GM13976 (cell line): ENCODE data around the gene DOK4.

Experiments used
- DNase-seq: peaks from one replicate; pipeline ENCODE4 v3.0.0; 2012; ENCODE audit warnings: low spot score
- in situ Hi-C: fragments of 300-500 bp; cut with MboI; formaldehyde crosslinking; loops from one replicate; pipeline ENCODE4 v1.12.0; 2022; ENCODE audit warnings: low sequenced_read_pairs, mixed read lengths, inconsistent platforms; ENCODE audit not compliant: unreplicated experiment
- TF ChIP-seq, protein P1 (sequence below): IDR thresholded peaks from 2 replicates; pipeline ENCODE4 v1.5.1; 2012; ENCODE audit warnings: borderline replicate concordance, mild to moderate bottlenecking; ENCODE audit not compliant: insufficient read depth; ENCODE audit errors: extremely low read depth, missing control alignments, control extremely low read depth

Gene DOK4

DNA sequence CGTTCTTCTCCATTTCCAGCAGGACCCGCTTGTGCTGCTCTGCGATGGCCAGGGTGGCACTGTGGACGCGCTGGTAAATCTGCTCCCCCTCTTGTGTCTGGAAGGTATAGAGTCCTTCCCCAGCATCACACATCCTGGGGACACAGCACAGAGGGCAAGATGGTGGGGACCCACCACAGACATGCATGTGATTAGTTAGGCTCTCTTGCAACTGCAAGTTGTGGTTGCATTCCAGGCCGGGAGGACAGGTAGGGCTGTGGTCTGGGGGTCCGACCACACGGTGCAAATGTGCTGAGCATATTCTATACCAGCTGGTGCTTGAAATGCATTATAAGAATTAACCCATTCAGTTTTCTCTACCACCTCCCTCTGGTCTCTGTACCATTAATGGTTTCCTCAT is 12.4 kb downstream of the DOK4 start:
- TF ChIP-seq, protein P1, sequence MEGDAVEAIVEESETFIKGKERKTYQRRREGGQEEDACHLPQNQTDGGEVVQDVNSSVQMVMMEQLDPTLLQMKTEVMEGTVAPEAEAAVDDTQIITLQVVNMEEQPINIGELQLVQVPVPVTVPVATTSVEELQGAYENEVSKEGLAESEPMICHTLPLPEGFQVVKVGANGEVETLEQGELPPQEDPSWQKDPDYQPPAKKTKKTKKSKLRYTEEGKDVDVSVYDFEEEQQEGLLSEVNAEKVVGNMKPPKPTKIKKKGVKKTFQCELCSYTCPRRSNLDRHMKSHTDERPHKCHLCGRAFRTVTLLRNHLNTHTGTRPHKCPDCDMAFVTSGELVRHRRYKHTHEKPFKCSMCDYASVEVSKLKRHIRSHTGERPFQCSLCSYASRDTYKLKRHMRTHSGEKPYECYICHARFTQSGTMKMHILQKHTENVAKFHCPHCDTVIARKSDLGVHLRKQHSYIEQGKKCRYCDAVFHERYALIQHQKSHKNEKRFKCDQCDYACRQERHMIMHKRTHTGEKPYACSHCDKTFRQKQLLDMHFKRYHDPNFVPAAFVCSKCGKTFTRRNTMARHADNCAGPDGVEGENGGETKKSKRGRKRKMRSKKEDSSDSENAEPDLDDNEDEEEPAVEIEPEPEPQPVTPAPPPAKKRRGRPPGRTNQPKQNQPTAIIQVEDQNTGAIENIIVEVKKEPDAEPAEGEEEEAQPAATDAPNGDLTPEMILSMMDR, result no peak
- in situ Hi-C loops, result no loop called here
- DNase-seq, result no peak

DNA sequence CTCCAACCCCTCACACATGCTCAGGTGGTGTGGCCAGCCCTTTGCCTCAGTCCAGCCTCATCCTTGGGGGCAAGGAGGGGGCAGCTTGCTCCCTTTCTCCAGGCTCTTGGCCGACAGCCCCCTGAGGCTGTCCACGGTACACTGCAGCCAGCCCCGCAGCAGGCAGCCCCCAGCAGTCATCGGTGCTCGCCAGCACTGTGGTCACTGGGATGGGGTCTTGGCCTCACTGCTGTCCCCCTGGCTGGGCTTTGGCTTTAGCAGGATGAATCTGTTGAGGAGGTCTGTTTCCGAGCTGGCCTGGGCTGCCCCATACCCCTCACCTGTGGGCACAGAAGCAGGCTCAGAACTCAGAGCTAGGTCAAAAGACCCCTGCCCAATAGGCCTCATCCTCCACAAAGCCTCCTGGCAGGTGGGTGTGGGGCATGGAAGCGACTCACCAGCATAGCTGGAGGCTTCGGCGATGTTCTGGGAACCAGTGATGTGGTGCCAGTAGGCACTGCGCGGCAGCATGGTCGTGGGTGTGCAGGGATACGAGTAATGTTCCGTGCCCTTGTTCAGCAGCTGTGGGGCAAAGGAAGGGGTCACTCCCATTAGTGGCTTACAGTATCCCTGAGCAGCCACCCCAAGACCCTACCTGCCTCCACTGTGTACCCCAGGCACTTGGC is 13.0 kb downstream of the DOK4 start:
- TF ChIP-seq, protein P1, result no peak
- in situ Hi-C loops, result no loop called here
- no peak for DNase-seq

DNA sequence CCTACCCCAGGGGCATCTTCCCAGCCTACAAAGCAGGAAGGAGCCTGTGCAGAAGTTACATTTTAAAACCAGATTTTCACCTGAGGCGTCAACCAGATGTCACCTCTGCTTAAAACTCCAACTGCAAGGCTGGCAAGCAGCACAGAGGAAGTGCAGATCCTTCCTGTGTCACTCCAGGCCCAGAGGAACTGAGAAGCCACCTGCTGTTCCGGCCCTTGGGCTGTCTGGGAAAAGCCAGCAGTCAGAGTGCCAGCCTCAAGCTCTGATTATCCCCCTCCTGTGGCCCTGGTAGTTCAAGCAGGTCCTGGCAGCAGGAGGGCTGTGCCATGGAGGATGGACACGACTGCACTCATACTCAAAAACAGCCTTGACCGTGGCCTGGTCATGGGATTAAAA is 13.6 kb downstream of the DOK4 start:
- no peak for DNase-seq
- TF ChIP-seq, protein P1, result no peak

DNA sequence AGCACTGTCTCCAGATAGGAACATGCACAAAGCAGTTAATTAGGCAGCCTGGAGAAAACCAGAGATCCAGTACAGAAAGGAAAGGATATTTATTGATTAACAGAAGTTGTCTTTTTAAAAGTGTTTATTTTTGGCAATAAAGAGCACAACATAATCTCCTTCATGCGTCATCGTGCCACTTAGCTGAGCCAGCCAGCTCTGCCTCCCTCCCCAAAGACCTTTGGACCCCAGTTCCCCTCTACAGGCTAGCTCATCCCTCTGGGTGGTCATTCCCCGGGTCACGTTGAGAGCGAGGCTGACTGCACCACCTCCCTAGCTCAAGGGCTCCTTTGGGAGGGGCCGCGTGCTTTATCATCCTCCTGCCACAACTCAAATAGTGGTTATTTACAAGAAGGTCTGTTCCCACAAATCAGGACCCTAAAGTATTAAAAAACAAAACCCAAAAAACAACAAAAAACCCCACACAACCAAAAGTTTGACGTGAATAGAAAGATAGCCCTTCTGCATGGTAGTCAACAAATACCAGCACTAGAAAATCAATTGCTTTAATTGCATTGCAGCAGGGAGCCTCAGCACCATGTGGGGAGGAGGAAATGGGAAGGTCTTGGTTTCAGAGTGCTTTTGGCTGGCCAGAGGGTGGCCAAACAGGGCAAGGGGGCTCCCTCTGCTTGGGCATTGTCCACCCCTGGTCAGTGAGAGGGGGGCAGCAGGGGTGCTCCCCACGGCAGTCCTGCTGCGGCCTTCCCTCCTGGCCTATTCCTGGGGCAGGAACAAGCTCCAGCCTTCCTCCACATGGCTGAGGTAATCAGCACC is 14.2 kb downstream of the DOK4 start:
- TF ChIP-seq, protein P1, result no peak
- no peak for DNase-seq

More for the DNA sequence above, 13.6 kb downstream of the DOK4 start:
- in situ Hi-C loops, result no loop called here

DNA sequence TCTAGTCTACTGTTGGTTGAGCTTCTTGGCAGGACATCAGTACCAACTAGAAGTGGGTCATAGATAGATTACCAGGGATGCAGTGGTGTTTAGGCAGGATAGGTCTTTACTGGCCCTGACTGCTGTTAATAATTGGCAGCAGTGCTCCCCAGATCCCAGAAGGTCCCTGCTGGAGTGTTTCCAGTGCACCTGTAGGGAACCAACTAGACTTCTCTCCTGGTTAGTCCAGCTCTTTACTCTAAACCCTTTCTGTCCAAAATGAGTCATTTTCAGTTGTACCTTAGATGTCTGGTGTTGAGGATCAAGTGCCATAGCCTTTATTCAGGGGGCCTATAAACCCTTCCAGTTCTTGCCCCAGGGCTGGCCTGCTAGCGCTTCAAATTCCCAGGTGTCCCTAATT is 15.1 kb downstream of the DOK4 start:
- DNase-seq, result no peak
- TF ChIP-seq, protein P1, result no peak
- in situ Hi-C loops, result no loop called here

More for the DNA sequence above, 14.2 kb downstream of the DOK4 start:
- in situ Hi-C loops, result no loop called here

DNA sequence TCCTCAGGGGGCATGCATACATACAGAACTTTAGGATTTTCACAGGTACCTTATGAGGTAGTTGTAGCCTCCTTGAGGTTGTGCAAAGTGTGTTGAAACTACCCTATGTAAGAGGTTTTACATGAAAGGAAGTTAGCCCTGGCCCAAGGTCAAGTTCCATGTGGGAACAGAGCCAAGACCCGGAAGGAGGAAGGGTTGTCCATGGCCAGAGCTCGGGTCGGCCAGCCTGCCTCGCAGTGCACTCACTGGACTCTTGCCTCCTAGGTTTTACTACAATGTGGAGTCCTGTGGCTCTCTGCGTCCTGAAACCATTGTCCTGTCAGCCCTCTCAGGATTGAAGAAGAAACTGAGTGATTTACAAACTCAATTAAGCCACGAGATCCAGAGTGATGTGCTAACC is 15.6 kb downstream of the DOK4 start:
- DNase-seq, result no peak
- TF ChIP-seq, protein P1, result no peak
- in situ Hi-C loops, result no loop called here
